HL-60 (cell line): ENCODE measurements around the gene MBNL1.

Source experiments
- DNase-seq, 2 experiments: peaks; one replicate each; pipeline ENCODE4 v3.0.0-alpha.2; 2010 to 2020; ENCODE audit warnings: low read depth in 1 of 2, low spot score in 1 of 2
- H3K27ac ChIP-seq: fragments of 250-450 bp; sonication (Bioruptor Pico); replicated peaks from 2 replicates; pipeline ENCODE4 v1.5.1; 2020; ENCODE audit warnings: mild to moderate bottlenecking, moderate library complexity
- H3K27me3 ChIP-seq: fragments of 250-450 bp; sonication (Bioruptor Pico); 2 replicates; pipeline ENCODE4 v1.5.1; 2021; ENCODE audit warnings: mild to moderate bottlenecking, moderate library complexity; ENCODE audit not compliant: insufficient read depth, poor library complexity, severe bottlenecking
- H3K4me3 ChIP-seq: replicated peaks from 2 replicates; pipeline ENCODE4 v1.5.1; 2011; ENCODE audit warnings: mild to moderate bottlenecking, control low read depth, low read length; ENCODE audit not compliant: insufficient read depth
- CTCF ChIP-seq: IDR thresholded peaks from one replicate; pipeline ENCODE4 v1.5.1; 2011; ENCODE audit warnings: low read length, control low read depth, inconsistent platforms; ENCODE audit not compliant: insufficient read depth
- GABPA ChIP-seq: IDR thresholded peaks from 2 replicates; pipeline ENCODE4 v1.6.1; 2012; ENCODE audit warnings: low read depth
- POLR2AphosphoS5 ChIP-seq: IDR thresholded peaks from 2 replicates; pipeline ENCODE4 v1.6.1; 2012; ENCODE audit warnings: low read depth
- SPI1 ChIP-seq: IDR thresholded peaks from 2 replicates; pipeline ENCODE4 v1.6.1; 2012; ENCODE audit warnings: low read depth, mild to moderate bottlenecking, borderline replicate concordance
- TF ChIP-seq, protein P1 (sequence below): IDR thresholded peaks from 2 replicates; pipeline ENCODE4 v1.6.1; 2012; ENCODE audit warnings: low read depth; ENCODE audit not compliant: insufficient replicate concordance

MBNL1 gene

DNA sequence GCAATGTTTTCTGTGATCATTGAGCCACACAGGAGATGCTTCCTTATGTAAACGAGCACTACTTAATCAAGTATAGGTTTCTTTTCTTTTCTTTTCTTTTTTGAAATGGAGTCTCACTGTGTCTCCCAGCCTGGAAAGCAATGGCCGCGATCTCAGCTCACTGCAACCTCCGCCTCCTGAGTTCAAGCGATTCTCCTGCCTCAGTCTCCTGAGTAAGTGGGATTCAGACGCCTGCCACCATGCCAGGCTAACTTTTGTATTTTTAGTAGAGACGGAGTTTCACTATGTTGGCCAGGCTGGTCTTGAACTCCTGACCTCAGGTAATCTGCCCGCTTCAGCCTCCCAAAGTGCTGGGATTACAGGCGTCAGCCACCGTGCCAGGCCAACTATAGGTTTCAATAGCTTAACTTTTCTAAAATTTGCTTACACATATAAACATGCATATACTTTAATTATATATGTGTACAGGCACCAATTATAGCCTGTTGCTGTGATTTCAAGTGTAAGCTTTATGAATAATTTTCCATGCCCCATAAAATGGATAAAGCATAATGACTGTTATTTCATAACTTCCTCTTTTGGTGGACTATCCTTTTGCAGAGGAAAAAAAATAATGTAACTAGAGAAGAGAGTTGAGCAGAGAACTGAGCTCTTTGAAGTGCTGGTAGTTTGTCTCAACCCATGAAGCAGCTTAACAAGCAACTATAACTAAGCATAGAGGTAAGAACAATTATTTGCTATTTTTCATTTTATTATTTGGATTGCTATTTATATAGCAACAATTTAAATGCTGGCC lies 24.8 kb upstream of the MBNL1 start:
- DNase-seq: peak; percentile 47 to 70
- peak; percentile 14; the same call in 1 of the 2 replicates for TF ChIP-seq SPI1
- 0 out of 2 replicates have a peak, but pooled peaks have one; percentile 23 for TF ChIP-seq GABPA
- TF ChIP-seq, protein P1, sequence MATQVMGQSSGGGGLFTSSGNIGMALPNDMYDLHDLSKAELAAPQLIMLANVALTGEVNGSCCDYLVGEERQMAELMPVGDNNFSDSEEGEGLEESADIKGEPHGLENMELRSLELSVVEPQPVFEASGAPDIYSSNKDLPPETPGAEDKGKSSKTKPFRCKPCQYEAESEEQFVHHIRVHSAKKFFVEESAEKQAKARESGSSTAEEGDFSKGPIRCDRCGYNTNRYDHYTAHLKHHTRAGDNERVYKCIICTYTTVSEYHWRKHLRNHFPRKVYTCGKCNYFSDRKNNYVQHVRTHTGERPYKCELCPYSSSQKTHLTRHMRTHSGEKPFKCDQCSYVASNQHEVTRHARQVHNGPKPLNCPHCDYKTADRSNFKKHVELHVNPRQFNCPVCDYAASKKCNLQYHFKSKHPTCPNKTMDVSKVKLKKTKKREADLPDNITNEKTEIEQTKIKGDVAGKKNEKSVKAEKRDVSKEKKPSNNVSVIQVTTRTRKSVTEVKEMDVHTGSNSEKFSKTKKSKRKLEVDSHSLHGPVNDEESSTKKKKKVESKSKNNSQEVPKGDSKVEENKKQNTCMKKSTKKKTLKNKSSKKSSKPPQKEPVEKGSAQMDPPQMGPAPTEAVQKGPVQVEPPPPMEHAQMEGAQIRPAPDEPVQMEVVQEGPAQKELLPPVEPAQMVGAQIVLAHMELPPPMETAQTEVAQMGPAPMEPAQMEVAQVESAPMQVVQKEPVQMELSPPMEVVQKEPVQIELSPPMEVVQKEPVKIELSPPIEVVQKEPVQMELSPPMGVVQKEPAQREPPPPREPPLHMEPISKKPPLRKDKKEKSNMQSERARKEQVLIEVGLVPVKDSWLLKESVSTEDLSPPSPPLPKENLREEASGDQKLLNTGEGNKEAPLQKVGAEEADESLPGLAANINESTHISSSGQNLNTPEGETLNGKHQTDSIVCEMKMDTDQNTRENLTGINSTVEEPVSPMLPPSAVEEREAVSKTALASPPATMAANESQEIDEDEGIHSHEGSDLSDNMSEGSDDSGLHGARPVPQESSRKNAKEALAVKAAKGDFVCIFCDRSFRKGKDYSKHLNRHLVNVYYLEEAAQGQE: peak; percentile 45
- no peak for TF ChIP-seq CTCF
- Histone ChIP-seq H3K4me3 (peak overlapping the region; percentile 56), H3K27ac (peak overlapping the region; percentile 95), H3K27me3 (no peaks in the 10 kb centered on the region)

GRCh38 chr3:152244517-152244888 lies 24.2 kb upstream of the MBNL1 start:
- no peak for TF ChIP-seq GABPA
- TF ChIP-seq, protein P1: no peak
- TF ChIP-seq CTCF: no peak
- TF ChIP-seq POLR2AphosphoS5: no peak
- no peak for TF ChIP-seq SPI1
- Histone ChIP-seq H3K27ac (peak overlapping the region; percentile 95), H3K27me3 (no peaks in the 10 kb centered on the region), H3K4me3 (peak overlapping the region; percentile 56)
- no peak for DNase-seq

DNA sequence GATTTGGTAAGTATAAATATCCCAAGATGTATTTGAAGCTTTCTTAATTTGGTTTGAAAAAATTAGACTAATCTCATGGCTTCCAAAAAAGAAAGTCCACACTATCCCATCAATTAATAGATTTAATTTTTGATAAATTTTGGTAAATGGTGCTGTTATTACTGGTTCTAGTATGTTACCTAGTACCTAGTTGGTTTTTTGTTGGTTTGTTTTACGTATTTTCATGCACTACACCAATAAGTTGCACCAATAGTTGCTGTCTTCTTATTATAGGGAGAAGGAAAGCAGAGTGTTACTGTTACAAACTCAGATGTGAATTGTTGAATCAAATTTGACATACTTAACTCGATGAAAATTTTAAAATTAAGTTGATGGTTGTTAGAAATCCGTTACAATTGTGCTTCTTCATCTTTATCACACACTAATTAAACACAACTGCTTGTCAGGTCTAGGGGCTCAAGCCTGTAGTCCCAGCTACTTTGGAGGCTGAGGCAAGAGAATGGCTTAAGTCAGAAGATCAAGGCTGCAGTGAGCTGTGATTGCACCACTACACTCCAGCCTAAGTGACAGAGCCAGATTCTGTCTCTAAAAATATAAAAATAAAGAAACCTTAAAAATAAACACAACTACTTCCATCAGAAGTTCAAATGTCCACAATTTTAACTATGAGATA lies 23.1 kb upstream of the MBNL1 start:
- Histone ChIP-seq H3K4me3 (peak overlapping the region; percentile 56), H3K27ac (peak overlapping the region; percentile 95), H3K27me3 (no peaks in the 10 kb centered on the region)
- peak in 1 of 2 experiments; percentile 57 for DNase-seq
- no peak for TF ChIP-seq CTCF
- TF ChIP-seq POLR2AphosphoS5: peak; percentile 80
